K562 (cell line): ENCODE results near the gene RPL3. TPM values are rescaled to one million over a fixed set of nuclear protein-coding genes. Genes with fewer than 3 reads are reported as not detected.

Source experiments
- CBX1 ChIP-seq: sonication (generic); IDR thresholded peaks from 2 replicates; pipeline ENCODE4 v1.6.1; 2016; ENCODE audit warnings: antibody characterized with exemption, low read depth, mild to moderate bottlenecking
- DACH1 ChIP-seq: fragments of 450-650 bp; IDR thresholded peaks from 2 replicates; pipeline ENCODE4 v1.6.1; 2018; ENCODE audit not compliant: partially characterized antibody
- ELF4 ChIP-seq: fragments of 450-650 bp; formaldehyde crosslinking; IDR thresholded peaks from 2 replicates; pipeline ENCODE4 v1.4.0; 2022; ENCODE audit warnings: missing genetic modification characterization
- EP300 ChIP-seq: IDR thresholded peaks from 2 replicates; pipeline ENCODE4 v1.6.1; 2012; ENCODE audit warnings: low read length, improper control_type of control experiment
- KLF6 ChIP-seq: fragments of 250-450 bp; sonication (Bioruptor Pico); IDR thresholded peaks from 2 replicates; pipeline ENCODE4 v1.4.0; 2020; ENCODE audit warnings: mild to moderate bottlenecking, moderate library complexity, borderline replicate concordance
- MEIS2 ChIP-seq: fragments of 450-650 bp; IDR thresholded peaks from 2 replicates; pipeline ENCODE4 v1.6.1; 2014; ENCODE audit warnings: mild to moderate bottlenecking; ENCODE audit not compliant: partially characterized antibody
- MTA2 ChIP-seq: fragments of 450-650 bp; IDR thresholded peaks from 2 replicates; pipeline ENCODE4 v1.6.1; 2016; ENCODE audit warnings: low read depth
- NFIC ChIP-seq: fragments of 450-650 bp; IDR thresholded peaks from 2 replicates; pipeline ENCODE4 v1.6.1; 2017; ENCODE audit warnings: mild to moderate bottlenecking, inconsistent platforms
- NONO ChIP-seq, 2 experiments: fragments of 200-400 bp in 1 of 2; fragments of 450-650 bp in 1 of 2; formaldehyde crosslinking in 1 of 2; IDR thresholded peaks; 2 replicates each; pipeline ENCODE4 v1.6.1; 2017; ENCODE audit warnings: low read depth in 2 of 2, mild to moderate bottlenecking in 2 of 2, moderate library complexity in 2 of 2, low read length in 1 of 2
- PHF20 ChIP-seq: fragments of 450-650 bp; IDR thresholded peaks from 2 replicates; pipeline ENCODE4 v1.6.1; 2018; ENCODE audit not compliant: partially characterized antibody
- RBM25 ChIP-seq: fragments of 200-400 bp; formaldehyde crosslinking; IDR thresholded peaks from 2 replicates; pipeline ENCODE4 v1.6.1; 2018; ENCODE audit warnings: low read length, low read depth, moderate library complexity; ENCODE audit not compliant: severe bottlenecking
- SNIP1 ChIP-seq: fragments of 450-650 bp; IDR thresholded peaks from 2 replicates; pipeline ENCODE4 v1.7.1; 2017; ENCODE audit warnings: low read depth, mild to moderate bottlenecking
- SP2 ChIP-seq: IDR thresholded peaks from 2 replicates; pipeline ENCODE4 v1.6.1; 2011; ENCODE audit warnings: mild to moderate bottlenecking, low read depth, low read length, moderate library complexity; ENCODE audit not compliant: poor library complexity, severe bottlenecking; ENCODE audit errors: extremely low read depth
- TBL1XR1 ChIP-seq, 2 experiments: IDR thresholded peaks; 2 replicates each; pipeline ENCODE4 v1.6.1; 2012; ENCODE audit warnings: improper control_type of control experiment in 2 of 2, low read length in 2 of 2, mild to moderate bottlenecking in 1 of 2
- TCF3 ChIP-seq: sonication (generic); formaldehyde crosslinking; IDR thresholded peaks from 2 replicates; pipeline ENCODE4 v1.4.0; 2020; ENCODE audit warnings: mild to moderate bottlenecking, missing genetic modification reagents
- XRCC3 ChIP-seq: fragments of 450-650 bp; IDR thresholded peaks from 2 replicates; pipeline ENCODE4 v1.6.1; 2017; ENCODE audit warnings: mild to moderate bottlenecking, moderate library complexity
- polyA plus RNA-seq, 8 experiments: library from polyadenylated mRNA; depleted of rRNA in 4 of 8; stranded (reverse) in 5 of 8; unstranded in 3 of 8; fragments of >200 nt; fragmentation: Nextera tagmentation in 2 of 8; fragmentation: Illumina TruSeq in 1 of 8; extraction: Ambion mirVana in 2 of 8; extraction: Trizol in 1 of 8; gene quantifications; 2 replicates each; pipeline versions ENCODE4 v1.2.1 to v1.2.3, GENCODE V29; 2011 to 2014; ENCODE audit warnings: inconsistent platforms in 1 of 8, missing spikeins in 1 of 8
- total RNA-seq, 7 experiments: library from RNA; depleted of rRNA in 6 of 7; stranded (reverse); fragments of >200 nt in 6 of 7; fragmentation: Illumina TruSeq in 2 of 7; extraction: Trizol in 2 of 7; gene quantifications; 2 replicates each; pipeline versions ENCODE4 v1.2.1 to v1.2.3, GENCODE V29; 2011 to 2021; ENCODE audit warnings: low replicate concordance in 1 of 7
- TF ChIP-seq, protein P1 (sequence below): sonication (generic); formaldehyde crosslinking; IDR thresholded peaks from 2 replicates; pipeline ENCODE4 v1.8.1; 2023; ENCODE audit warnings: mild to moderate bottlenecking, missing genetic modification reagents
- TF ChIP-seq, protein P2 (sequence below): sonication (generic); formaldehyde crosslinking; IDR thresholded peaks from 2 replicates; pipeline ENCODE4 v1.8.0; 2022; ENCODE audit warnings: mild to moderate bottlenecking, missing genetic modification reagents
- TF ChIP-seq, protein P3 (sequence below): conservative IDR thresholded peaks from 2 replicates; pipeline ENCODE4 v1.6.1; 2011; ENCODE audit warnings: low read depth, mild to moderate bottlenecking, low read length; ENCODE audit not compliant: control insufficient read depth
- TF ChIP-seq, protein P4 (sequence below): fragments of 450-650 bp; formaldehyde crosslinking; IDR thresholded peaks from 2 replicates; pipeline ENCODE4 v1.4.0; 2022; ENCODE audit warnings: mild to moderate bottlenecking, moderate library complexity

The RPL3 gene
- total and polyA plus RNA-seq, 9 of the 15 experiments (the other 6 are each of a cell fraction or from before 2014, with no cell fraction given) = 1,624 to 4,066 (median 2,565) TPM

DNA sequence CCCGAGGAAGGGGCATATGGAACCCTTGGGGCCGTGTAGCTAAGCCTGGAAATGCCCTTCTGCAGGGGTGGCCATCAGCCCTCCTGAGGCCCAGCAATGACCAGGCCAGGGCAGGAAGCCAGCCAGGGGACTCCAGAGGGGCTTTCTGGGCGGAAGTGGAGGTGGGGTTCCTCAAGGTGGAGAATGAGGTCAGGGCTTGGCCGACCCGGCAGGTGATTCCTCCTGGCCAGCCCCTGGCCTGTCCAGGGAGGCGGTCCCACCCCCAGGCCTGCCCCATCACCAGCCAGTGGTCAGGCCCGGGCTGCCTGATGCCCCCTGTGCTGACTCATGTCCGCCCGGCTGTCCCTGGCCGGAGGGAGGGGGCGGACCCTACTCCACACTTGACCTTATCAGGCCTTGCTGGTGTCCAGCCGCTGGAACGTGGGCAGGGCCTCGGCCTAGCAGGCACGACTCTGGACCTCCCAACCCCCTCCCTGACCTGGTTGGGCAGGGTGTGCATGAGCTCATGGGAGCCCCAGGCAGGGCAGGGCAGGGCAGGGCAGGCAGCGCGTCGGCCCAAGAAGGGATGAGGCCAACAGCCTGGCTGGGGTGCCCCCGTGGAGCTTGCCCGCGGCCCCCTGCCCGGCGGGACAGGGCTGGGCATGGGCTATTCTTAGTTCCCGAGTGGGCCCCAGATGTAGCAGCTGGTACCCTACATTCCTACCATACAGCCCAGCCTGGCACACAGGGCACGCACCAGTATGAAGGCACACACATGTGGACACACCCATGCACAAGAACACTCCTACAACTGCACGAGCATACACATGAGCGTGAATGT, 35.9 kb downstream of the RPL3 start (continued):
- TF ChIP-seq MEIS2 (peak; percentile 36), NONO (IDR thresholded peaks at IDR 0.05; ENCODE audit: low read depth in 2 of 2, low read length in 1 of 2) (peak in 1 of 2 experiments; percentile 49; a peak in 1 of 4 replicates), SNIP1 (no peak), NFIC (peak; percentile 56; the same call in 1 of the 2 replicates), KLF6 (no peak), RBM25 (no peak), XRCC3 (no peak), PHF20 (no peak), CBX1 (0 out of 2 replicates have a peak, but pooled peaks have one; percentile 44), TCF3 (CRISPR knock-in tag) (peak; percentile 81), DACH1 (peak; percentile 13), EP300 (peak; percentile 83), SP2 (no peak), TBL1XR1 (IDR thresholded peaks at IDR 0.05; ENCODE audit: low read length in 2 of 2) (peak in 1 of 2 experiments; percentile 57; a peak in 1 of 4 replicates), ELF4 (CRISPR knock-in tag) (no peak), MTA2 (peak; percentile 48)
- TF ChIP-seq, protein P1, sequence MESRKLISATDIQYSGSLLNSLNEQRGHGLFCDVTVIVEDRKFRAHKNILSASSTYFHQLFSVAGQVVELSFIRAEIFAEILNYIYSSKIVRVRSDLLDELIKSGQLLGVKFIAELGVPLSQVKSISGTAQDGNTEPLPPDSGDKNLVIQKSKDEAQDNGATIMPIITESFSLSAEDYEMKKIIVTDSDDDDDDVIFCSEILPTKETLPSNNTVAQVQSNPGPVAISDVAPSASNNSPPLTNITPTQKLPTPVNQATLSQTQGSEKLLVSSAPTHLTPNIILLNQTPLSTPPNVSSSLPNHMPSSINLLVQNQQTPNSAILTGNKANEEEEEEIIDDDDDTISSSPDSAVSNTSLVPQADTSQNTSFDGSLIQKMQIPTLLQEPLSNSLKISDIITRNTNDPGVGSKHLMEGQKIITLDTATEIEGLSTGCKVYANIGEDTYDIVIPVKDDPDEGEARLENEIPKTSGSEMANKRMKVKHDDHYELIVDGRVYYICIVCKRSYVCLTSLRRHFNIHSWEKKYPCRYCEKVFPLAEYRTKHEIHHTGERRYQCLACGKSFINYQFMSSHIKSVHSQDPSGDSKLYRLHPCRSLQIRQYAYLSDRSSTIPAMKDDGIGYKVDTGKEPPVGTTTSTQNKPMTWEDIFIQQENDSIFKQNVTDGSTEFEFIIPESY (CRISPR knock-in tag) = peak; percentile 60; the same call in 1 of the 2 replicates
- TF ChIP-seq, protein P2, sequence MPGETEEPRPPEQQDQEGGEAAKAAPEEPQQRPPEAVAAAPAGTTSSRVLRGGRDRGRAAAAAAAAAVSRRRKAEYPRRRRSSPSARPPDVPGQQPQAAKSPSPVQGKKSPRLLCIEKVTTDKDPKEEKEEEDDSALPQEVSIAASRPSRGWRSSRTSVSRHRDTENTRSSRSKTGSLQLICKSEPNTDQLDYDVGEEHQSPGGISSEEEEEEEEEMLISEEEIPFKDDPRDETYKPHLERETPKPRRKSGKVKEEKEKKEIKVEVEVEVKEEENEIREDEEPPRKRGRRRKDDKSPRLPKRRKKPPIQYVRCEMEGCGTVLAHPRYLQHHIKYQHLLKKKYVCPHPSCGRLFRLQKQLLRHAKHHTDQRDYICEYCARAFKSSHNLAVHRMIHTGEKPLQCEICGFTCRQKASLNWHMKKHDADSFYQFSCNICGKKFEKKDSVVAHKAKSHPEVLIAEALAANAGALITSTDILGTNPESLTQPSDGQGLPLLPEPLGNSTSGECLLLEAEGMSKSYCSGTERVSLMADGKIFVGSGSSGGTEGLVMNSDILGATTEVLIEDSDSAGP (CRISPR knock-in tag) = no peak
- TF ChIP-seq, protein P3, sequence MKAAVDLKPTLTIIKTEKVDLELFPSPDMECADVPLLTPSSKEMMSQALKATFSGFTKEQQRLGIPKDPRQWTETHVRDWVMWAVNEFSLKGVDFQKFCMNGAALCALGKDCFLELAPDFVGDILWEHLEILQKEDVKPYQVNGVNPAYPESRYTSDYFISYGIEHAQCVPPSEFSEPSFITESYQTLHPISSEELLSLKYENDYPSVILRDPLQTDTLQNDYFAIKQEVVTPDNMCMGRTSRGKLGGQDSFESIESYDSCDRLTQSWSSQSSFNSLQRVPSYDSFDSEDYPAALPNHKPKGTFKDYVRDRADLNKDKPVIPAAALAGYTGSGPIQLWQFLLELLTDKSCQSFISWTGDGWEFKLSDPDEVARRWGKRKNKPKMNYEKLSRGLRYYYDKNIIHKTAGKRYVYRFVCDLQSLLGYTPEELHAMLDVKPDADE = peak; percentile 38; the same call in 1 of the 2 replicates
- TF ChIP-seq, protein P4, sequence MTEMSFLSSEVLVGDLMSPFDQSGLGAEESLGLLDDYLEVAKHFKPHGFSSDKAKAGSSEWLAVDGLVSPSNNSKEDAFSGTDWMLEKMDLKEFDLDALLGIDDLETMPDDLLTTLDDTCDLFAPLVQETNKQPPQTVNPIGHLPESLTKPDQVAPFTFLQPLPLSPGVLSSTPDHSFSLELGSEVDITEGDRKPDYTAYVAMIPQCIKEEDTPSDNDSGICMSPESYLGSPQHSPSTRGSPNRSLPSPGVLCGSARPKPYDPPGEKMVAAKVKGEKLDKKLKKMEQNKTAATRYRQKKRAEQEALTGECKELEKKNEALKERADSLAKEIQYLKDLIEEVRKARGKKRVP = 0 out of 2 replicates have a peak, but pooled peaks have one; percentile 23
